HG03571 (cell line): ENCODE results near the gene TTC19.

Experiments
- ATAC-seq: cut with Tn5 transposase; IDR thresholded peaks from one replicate; pipeline ENCODE4 v1.9.1; 2021; ENCODE audit not compliant: unreplicated experiment

Gene TTC19

GRCh38 chr17:15999141-15999973 lies at the start of gene TTC19, which contains the start of gene ZSWIM7:
Gene TTC19 (plus strand): TSS chr17:15999824. CDS start chr17:15999849, 25 bp downstream.
Gene ZSWIM7 (minus strand): TSS chr17:15999704. CDS start chr17:15999594, 110 bp downstream.
- ATAC-seq, result peak; percentile 85

- no peak for ATAC-seq
Measured at GRCh38 chr17:15951368-15952047, 48.1 kb upstream of the TTC19 start.

GRCh38 chr17:15952048-15952532 lies 47.5 kb upstream of the TTC19 start:
- ATAC-seq, result no peak

DNA sequence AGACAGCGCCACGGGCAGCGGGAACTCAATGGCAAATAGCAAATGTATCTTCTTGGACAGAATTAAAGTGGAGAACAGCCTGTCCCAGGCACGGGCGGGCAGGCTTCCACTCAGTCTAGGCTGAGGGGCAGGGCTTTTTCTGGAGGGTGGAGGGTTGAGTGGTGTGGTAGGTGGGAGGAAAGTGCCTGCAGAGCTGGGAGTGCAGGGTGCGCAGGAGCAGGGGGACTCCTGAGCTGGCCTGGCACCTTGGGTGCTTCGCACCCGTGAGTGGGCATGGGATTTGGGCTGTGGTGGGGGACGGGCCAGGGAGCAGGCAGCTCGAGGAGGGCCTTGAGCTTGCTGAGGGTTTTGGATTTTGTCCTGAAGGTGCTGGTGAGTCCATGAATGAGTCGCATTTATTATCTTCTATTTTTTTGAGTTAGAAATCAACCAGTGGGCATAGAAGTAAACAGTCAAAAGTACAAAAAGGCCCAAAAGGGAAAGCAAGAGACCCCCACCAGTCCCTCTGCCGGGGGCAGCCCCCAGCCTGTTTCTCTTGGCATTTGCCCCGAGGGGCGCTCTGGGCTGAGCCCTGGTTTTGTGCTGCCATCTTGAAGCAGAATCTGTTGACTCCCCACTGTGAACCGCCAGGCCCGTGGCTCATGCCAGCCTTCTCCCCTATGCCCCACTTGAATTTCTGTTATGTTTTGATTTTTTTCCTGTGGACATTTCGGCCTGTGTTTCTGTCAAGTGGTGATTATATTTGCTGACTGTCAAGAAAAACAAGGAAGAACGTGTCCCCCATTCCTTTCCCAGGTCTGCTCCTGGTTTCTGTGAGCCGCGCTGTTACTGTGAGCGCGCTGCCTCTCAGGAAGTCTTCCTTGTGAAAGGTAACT lies 46.5 kb upstream of the TTC19 start:
- no peak for ATAC-seq

- ATAC-seq, result no peak
Measured at GRCh38 chr17:15954222-15954621, 45.4 kb upstream of the TTC19 start.

DNA sequence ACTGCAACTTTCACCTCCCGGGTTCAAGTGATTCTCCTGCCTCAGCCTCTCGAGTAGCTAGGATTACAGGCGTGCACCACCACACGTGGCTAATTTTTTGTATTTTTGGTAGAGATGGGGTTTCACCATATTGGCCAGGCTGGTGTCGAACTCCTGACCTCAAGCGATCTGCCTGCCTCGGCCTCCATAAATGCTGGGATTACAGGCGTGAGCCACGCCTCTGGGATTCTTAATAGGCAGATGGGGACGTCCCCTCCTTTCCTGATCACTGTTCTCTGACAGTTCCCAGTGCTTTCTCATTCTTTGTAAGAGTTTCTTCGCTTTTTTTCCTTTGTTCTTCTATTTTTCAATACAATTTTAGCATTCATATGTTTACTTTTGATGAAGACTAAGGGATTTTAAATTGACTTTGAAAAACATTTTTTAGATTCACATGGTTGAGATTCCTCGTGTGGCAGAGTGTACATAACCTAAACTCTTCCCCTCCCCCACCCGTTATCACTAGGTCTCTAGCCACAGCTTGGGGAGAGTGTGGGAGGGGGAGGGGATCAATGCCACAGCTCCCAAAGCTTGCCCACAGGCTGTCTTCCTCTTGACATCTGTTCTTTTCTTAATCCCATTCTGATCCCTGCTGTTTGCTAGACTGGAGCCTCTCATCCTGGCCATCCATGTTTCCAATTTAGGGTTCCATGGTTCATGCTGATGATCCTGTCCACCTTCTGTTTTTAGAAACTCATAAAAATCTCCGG lies 43.7 kb upstream of the TTC19 start:
- no peak for ATAC-seq

GRCh38 chr17:15957206-15957605 lies 42.4 kb upstream of the TTC19 start:
- ATAC-seq, result no peak

DNA sequence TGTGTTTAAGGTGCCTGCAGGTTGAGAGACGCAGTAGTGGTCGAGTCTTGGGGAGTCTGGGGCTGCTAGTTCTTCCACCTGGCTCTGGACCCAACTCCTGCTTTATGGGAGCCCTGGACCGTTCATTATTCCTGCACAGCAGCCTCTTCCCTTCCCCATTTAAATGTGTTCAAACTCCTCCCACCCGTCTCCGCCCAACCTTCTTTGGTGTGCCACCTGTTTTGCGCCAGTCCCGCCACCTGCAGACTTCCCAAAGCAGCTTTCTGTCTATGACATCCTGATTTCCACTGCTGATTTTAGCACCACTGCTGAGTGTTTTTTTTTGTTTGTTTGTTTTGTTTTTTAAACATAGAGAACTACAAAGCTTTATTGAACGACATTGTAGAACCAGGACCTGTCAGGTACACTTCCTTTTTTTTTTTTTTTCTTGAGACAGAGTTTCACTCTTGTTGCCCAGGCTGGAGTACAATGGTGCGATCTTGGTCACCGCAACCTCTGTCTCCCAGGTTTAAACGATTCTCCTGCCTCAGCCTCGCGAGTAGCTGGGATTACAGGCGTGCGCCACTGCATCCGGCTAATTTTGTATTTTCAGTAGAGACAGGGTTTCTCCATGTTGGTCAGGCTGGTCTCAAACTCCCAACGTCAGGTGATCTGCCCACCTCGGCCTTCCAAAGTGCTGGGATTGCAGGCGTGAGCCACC lies 41.9 kb upstream of the TTC19 start:
- ATAC-seq, result no peak

DNA sequence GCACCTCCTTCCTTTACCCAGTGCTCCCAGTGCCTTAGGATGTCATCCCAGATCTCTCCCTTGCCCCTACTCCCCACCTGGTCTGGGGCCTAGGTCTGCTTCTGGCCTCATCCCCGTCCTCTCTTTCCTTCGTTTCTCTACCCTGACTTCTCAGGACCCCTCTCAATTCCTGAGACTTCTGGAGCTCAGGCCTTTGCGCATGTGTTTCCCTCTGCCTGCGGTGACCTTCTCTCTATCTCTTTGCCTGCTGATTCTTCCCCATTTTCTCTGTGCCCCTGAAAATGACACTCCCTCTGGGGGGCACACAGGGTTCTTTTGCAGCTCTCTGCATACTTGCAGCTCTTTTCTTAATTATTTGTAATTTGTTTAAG lies 41.2 kb upstream of the TTC19 start:
- ATAC-seq, result no peak

GRCh38 chr17:15963670-15964110 lies 35.9 kb upstream of the TTC19 start:
- no peak for ATAC-seq

DNA sequence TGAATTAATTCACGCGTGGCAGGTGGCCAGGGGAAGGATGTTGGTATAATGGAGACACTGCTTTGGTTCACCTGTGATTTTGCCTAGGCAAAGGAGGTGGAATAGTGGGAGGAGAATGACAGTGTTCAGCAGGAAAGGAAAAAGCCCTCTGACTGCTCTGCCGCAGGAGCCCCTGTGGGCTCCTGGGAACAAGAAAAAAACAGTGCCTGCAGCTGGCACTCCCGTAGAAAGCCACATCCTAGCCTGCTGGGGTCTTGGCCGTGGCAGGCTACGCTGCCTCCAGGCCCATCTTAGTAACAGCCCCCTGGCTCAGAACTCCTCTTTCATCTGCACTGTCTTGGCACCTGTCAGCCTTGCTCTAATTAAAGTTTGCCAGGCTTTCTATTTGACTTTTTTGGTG lies 34.1 kb upstream of the TTC19 start:
- ATAC-seq, result no peak

GRCh38 chr17:15966183-15966878 lies 33.3 kb upstream of the TTC19 start:
- no peak for ATAC-seq

DNA sequence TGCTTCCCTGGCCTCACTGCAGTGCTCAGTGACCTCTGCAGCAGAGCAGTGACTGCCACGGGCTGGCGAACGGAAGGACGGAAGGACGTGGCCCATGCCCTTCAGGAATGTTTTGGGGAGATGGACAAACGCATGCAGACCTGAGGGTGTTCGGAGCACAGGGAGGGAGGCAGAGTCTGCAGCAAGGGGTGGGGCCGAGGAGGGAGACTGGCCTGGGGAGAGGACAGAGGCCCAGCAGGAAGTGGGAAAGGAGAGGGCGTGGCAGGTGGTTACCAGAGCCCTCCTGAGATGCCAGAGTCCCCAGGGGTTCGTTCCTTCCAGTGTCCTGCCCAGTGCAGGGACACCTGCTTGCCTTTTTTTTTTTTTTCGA lies 32.8 kb upstream of the TTC19 start:
- ATAC-seq, result no peak

GRCh38 chr17:15967706-15968399 lies 31.8 kb upstream of the TTC19 start:
- ATAC-seq, result no peak

GRCh38 chr17:15969463-15969862 lies 30.2 kb upstream of the TTC19 start:
- no peak for ATAC-seq

DNA sequence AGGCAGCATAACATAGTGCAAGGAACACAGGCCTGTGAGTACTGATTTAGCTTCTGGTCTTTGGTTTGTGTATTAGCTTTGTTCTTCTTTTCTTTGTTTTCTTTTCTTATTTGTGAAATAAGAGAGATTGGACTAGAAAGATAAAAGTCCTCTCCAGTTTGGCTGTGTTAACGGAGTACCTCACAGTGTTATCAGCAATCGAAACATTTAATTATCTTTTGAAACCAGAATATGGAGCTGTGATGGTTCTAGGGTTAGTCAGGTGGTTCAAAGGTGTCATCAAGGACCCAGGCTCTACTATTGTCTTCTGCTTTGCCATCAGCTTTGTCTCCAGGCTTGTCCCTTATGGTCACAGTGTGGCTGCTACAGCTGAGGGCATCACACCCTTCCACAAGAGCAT lies 29.1 kb upstream of the TTC19 start:
- no peak for ATAC-seq

DNA sequence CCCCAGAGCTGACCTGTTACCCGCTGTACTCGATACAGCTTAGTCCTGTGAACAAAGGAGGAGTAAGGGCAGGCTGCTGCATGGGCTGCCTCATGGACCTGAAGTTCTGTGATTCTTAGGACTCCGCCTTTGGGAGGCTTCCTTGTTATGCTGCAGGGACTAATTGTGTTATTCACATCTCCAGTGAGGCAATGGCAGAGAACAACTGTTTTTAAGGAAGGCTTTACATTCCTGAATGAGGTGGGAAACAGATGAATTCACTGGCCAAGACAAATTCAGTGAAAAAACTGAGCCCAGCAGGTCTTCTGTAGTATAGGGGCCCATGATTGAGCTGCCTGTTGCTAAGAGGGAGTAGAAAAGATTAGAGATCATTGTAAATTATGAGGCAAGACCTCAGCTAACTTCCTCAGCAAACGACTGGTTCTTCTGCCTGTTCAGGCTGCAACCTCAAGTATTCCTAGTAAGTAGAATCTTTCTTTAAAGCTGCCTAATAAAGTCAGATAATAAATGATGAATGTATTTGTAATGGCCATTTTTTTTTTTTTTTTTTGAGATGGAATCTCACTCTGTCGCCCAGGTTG lies 28.4 kb upstream of the TTC19 start:
- no peak for ATAC-seq

GRCh38 chr17:15971882-15972281 lies 27.7 kb upstream of the TTC19 start:
- ATAC-seq, result no peak
